ENCODE data around the gene ZNF554.

Gene ZNF554

GRCh38 chr19:2877398-2878331 is 58.0 kb downstream of the ZNF554 start:
- DNase-seq: no peak

- no peak for DNase-seq
These were observed 64.2 kb downstream of the ZNF554 start for GRCh38 chr19:2883686-2884439.

GRCh38 chr19:2885736-2886135 is 66.1 kb downstream of the ZNF554 start:
- no peak for DNase-seq
